MG63 (cell line): Measurements from ENCODE around the gene AMHR2. TPM values are rescaled to one million over a fixed set of nuclear protein-coding genes. Genes with fewer than 3 reads are reported as not detected.
"Not testable (repeated sequence)": the region's sequence is repeated elsewhere in the genome, so short reads cannot be mapped to it uniquely, and the experiment has no call there.

ENCODE experiments used
- DNase-seq: peaks from one replicate; pipeline ENCODE4 v3.0.0-alpha.2; 2020
- H3K27me3 ChIP-seq: fragments of 250-450 bp; sonication (Bioruptor Pico); 2 replicates; pipeline ENCODE4 v1.5.1; 2020; ENCODE audit warnings: mild to moderate bottlenecking, moderate library complexity
- H3K36me3 ChIP-seq: fragments of 250-450 bp; sonication (Bioruptor Pico); 2 replicates; pipeline ENCODE4 v1.5.1; 2020; ENCODE audit warnings: mild to moderate bottlenecking, moderate library complexity
- H3K4me3 ChIP-seq: fragments of 250-450 bp; sonication (Bioruptor Pico); 2 replicates; pipeline ENCODE4 v1.5.1; 2020; ENCODE audit warnings: mild to moderate bottlenecking, moderate library complexity
- H3K9me3 ChIP-seq: fragments of 250-450 bp; sonication (Bioruptor Pico); 2 replicates; pipeline ENCODE4 v1.5.1; 2020; ENCODE audit warnings: mild to moderate bottlenecking, moderate library complexity
- total RNA-seq: library from RNA; depleted of rRNA; stranded (reverse); fragments of >200 nt; shearing (Covaris generic); gene quantifications from 2 replicates; pipeline ENCODE4 v1.2.3, GENCODE V29; 2014; ENCODE audit warnings: low replicate concordance

Gene AMHR2
- total RNA-seq, 1 experiment from 2014 or later = not detected

DNA sequence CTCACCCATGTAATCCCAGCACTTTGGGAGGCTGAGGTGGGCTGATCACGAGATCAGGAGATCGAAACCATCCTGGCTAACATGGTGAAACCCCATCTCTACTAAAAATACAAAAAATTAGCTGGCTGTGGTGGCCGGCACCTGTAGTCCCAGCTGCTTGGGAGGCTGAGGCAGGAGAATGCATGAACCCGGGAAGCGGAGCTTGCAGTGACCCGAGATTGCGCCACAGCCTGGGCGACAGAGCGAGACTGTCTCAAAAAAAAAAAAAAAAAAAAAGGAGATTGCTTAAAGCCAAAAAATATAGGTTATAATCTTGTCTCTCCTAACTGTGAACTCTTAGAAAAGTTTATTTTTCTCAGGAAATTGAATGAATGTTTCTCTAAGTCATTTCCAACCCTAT is 11.7 kb downstream of the AMHR2 start:
- H3K4me3 ChIP-seq, DNase-seq, H3K27me3 ChIP-seq, H3K36me3 ChIP-seq, H3K9me3 ChIP-seq: not testable (repeated sequence)

DNA sequence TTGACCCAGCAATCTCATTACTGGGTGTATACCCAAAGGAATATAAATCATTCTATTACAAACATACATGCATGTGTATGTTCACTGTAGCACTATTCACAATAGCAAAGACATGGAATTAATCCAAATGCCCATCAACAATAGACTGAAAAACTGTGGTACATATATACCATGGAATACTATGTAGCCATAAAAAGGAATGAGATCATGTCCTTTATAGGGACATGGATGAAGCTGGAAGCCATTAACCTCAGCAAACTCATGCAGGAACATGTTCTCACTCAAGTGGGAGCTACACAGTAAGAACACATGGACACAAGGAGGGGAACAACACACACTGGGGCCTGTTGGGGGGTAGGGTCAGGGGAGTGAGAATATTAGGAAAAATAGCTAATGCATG is 15.9 kb downstream of the AMHR2 start:
- H3K27me3 ChIP-seq, DNase-seq, H3K9me3 ChIP-seq, H3K4me3 ChIP-seq: not testable (repeated sequence)
- H3K36me3 ChIP-seq = peaks cover 12% of the 10 kb centered on the region

DNA sequence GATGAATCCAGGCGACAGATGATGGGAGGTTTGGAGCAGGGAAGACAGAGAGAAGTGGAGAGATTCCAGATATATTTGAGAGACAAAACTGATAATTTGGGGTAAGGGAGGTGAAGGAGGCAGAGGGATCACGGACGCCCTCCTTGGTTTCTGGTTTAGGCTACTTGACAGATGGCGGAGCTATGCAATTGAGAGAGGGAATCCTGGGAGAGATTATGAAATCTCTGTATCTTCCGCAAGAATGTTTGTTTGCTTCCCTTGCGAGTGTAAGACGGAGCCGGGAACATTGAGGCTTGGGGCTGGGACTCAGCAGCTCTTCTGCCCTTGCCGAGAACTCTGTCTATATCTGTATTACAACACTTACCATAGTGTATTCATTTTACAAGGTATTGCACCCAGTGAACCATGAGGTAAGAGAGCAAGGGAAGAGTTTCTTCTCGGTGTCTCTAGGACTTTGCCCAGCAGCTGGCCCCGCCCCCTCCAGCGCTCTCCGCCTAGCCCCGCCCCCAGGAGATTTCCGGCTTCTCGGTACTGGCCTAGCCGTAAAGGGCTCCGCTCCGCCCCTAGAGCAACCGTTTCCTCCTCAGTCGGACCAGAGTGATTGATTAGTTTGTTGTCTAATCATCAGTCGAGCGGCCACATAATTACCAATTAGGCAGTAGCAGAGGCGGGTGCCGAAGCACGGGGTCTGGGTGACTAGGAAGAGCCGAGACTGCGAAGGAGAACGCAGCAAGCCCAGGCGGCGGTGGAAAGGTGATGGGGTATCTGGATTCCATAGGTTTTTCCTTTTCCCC is 17.6 kb downstream of the AMHR2 start, which contains the start of gene PRR13:
PRR13 (plus strand) TSS at position 695 of the 794 bp plus-strand sequence. CDS start 981 bp downstream, outside the sequence.
- peak within 1 kb of the TSS; percentile 84 for H3K4me3 ChIP-seq
- H3K36me3 ChIP-seq = peaks cover 26% of the 10 kb centered on the region
- no peaks in the 10 kb centered on the region for H3K9me3 ChIP-seq
- DNase-seq = peak; percentile 99
- no peaks in the 10 kb centered on the region for H3K27me3 ChIP-seq

DNA sequence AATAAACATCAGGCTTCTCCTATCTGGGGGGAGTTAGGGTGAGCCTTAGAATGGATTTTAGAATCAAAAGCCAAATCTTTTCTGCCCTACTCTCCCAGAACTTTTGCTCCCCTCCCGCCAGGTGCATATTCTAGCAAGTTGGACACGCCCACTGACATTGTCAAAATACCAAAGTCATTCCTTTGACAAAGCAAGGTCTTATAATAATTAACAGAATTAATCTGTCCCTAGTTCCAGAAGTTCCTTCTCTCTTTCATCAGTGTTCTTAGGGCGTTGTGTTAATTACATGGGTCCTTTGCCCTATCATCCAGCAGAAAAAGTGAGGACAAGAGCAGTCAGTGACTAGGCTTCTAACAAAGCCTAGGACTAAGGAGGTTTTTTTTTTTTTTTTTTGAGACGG is 20.3 kb downstream of the AMHR2 start:
- Histone ChIP-seq H3K27me3 (no peaks in the 10 kb centered on the region), H3K9me3 (no peaks in the 10 kb centered on the region), H3K4me3 (no peak overlapping the region), H3K36me3 (peaks cover 38% of the 10 kb centered on the region)
- no peak for DNase-seq

DNA sequence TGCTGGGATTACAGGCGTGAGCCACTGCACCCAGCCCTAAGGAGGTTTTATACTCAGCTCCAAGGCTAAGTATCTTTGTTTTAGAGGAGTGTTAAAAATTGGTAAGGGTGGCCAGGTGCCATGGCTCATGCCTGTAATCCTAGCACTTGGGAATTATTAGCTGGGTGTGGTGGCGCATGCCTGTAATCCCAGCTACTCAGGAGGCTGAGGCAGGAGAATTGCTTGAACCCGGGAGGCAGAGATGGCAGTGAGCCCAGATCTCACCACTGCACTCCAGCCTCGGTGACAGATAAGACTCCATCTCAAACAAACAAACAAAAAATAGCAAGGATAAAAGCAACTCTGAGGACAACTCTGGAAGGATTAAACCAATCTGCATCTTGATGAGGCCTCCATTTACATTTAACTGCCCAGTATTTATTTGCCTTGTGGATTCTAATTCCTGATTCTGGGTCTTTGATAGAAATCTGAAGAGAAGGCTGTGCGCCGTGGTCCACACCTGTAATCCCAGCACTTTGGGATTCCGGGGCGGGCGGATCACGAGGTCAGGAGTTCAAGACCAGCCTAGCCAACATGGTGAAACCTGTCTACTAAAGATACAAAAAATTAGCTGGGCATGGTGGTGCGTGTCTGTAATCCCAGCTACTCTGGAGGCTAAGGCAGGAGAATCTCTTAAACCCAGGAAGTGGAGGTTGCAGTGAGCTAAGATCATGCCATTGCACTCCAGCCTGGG is 21.1 kb downstream of the AMHR2 start:
- DNase-seq, H3K9me3 ChIP-seq, H3K4me3 ChIP-seq, H3K27me3 ChIP-seq: not testable (repeated sequence)
- H3K36me3 ChIP-seq = peaks cover 38% of the 10 kb centered on the region

DNA sequence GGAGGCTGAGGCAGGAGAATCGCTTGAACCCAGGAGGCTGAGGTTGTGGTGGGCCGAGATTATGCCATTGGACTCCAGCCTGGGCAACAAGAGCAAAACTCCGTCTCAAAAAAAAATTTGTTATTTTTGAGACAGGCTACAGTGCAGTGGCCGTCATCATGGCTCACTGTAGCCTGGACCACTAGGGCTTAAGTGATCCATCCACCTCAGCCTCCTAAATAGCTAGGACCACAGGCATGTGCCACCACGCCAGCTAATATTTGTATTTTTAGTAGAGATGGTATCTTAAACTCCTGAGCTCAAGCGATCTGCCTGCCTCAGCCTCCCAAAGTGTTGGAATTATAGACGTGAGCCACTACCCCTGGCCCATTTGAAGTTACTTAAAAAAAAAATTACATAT is 27.3 kb downstream of the AMHR2 start:
- Histone ChIP-seq H3K27me3 (no peaks in the 10 kb centered on the region), H3K4me3 (no peak overlapping the region), H3K36me3 (peaks cover 47% of the 10 kb centered on the region), H3K9me3 (no peaks in the 10 kb centered on the region)
- no peak for DNase-seq

DNA sequence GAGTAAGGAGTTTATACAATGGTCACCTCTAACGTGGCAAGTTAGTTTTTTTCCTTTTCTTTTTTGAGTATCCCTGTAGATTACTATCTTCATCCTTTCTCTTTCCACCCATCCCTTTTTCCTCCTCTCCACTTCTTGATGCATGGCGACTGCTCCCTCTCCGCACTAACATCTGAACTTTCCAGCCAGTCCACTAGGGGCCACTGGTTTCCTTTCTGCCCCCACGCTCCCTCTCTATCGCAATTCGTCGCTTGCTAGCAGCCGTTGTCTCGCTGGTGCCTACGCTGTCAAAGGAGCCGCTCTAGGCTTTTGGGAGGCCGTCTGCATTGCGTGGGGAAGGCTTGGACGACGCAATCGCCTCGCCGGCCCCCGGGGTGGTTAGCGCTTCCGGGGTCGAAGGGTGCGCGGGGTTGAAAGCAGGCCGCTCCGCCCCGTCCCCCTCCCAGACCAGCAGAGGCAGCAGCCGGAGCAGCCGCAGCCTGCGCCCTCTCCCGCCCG is 28.1 kb downstream of the AMHR2 start, which contains the start of gene PCBP2:
PCBP2 (plus strand) TSS at position 442 of the 498 bp plus-strand sequence. CDS start 2,699 bp downstream, outside the sequence.
- peak; percentile 99 for DNase-seq
- Histone ChIP-seq H3K27me3 (no peaks in the 10 kb centered on the region), H3K4me3 (peak within 1 kb of the TSS; percentile 98), H3K9me3 (no peaks in the 10 kb centered on the region), H3K36me3 (peaks cover 51% of the 10 kb centered on the region)

DNA sequence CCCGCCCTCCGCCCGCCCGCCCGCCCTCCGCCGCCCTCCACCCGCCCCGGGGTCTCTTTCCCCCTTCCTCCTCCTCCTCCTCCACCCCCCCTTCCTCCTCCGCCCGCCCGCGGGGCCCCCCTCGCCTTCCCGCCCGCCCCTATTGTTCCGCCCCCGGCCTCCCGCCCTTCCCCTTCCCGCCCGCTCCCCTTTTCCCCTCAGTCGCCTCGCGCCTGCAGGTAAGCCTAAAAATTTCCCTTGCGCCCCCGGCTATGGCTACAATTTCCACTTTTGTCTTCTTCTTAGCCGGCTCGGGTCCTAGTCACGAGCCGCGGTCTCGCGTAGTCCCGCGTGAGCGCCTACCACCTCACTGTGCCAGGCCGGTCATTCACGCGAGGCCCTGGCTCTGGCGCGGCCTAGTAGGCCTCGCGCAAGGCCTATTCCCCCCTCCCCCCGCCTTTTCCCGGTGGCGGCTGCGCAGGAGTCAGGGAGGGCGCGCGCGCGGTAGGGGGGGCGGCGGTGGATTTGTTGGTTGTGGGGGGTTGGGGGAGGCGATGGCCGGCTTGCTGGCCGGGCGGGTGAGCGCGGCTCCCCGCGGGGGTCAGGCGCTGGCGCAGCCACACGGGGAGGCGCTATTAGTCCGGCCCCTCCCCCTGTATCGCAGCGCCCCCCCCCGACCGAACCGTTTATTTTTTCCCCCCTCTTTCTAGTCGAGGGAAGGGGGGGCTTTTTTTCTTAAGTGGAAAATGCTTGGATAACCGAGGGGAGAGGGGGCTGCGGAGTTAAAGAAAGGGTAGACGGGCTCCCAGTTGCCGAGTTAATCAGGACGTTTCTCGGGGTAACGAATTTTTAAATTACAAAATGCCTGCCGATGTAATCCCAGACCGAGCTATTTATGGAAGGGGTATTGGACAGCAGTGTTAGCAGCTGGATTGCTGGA is 28.8 kb downstream of the AMHR2 start:
- H3K27me3 ChIP-seq = no peaks in the 10 kb centered on the region
- peak overlapping the region; percentile 98 for H3K4me3 ChIP-seq
- H3K36me3 ChIP-seq = peaks cover 53% of the 10 kb centered on the region
- DNase-seq = peak; percentile 90
- no peaks in the 10 kb centered on the region for H3K9me3 ChIP-seq

DNA sequence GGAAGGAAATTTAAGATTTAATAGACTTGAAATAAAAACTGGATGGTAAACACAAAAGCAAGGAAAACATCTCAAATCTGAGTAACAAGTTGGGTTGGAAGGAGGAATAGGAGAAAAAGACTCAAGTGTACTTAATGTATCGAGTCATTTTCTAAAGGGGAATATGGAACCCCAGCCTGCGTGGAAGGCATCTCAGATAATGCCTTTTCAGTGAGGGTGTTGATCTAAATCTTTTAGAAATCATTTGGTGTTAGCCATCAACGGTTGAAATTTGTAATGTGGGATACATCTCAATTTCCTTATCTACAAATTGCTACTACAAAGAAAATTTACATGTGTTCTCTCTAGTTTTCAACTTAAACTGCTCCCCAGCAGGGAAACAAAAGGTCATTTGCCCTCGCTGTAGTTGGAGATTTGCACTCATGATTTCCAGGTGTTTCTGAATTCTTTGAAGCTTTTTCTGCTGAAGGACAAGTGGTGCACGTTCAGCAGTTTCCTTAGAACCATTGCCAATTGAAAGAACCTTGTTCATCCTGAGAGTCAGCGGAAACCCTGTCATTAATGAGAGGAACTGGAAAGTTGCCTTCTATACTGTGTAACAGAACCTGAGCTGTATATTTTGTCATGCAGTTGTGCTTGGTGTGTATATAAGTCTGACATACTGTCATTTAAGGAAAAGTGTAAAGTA is 30.4 kb downstream of the AMHR2 start:
- peaks cover 66% of the 10 kb centered on the region for H3K36me3 ChIP-seq
- H3K9me3 ChIP-seq = no peaks in the 10 kb centered on the region
- DNase-seq = no peak
- H3K4me3 ChIP-seq = peak overlapping the region; percentile 98
- H3K27me3 ChIP-seq = no peaks in the 10 kb centered on the region

DNA sequence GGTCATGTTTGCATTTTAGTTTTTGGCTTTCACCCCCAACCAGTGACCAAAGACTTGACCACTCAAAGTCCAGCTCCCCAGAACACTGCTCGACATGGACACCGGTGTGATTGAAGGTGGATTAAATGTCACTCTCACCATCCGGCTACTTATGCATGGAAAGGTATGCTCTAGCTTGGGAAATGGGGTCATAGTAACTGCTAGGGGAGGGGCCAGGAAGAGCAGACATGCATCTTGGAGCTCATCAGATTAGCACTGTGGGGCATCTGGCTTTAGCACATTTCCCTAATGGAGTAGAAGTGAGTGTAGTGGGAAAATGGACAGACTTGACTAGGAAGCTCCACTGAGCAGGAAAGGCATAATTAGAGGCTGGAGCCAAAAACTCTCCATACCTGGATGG is 31.1 kb downstream of the AMHR2 start:
- H3K4me3 ChIP-seq = peak overlapping the region; percentile 98
- H3K36me3 ChIP-seq = peaks cover 72% of the 10 kb centered on the region
- no peaks in the 10 kb centered on the region for H3K9me3 ChIP-seq
- no peaks in the 10 kb centered on the region for H3K27me3 ChIP-seq
- no peak for DNase-seq

DNA sequence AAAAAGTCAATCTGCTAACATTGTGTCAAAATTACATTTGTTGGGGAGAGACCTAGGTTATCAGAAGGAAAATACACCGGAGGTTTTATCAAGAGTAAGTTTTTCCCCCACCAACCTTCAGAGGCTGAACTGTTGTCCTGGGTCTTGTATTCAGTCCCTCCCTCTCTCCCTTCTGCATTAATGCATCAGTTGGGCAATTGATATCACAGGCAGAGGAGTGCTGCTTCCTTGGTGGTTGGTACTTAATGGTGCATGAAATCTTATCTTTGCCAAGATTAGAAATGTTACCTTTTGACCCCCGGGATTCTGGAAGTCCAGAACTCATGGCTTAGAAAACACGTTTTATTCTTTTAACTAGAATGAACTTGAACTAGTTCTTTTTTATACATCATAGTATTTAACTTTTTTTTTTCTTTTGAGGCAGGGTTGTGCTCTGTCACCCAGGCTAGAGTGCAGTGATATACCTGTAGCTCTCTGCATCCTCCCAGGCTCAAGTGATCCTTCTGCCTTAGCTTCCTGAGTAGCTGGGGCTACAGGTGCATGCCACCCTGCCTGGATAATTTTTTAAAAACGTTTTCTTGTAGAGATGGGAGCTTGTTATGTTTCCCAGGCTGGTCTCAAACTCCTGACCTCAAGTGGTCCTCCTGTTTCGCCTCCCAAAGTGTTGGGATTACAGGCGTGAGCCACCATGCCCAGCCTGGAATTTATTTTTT is 33.2 kb downstream of the AMHR2 start:
- Histone ChIP-seq H3K9me3 (no peaks in the 10 kb centered on the region), H3K36me3 (peaks cover 93% of the 10 kb centered on the region), H3K4me3 (no peak overlapping the region), H3K27me3 (no peaks in the 10 kb centered on the region)
- DNase-seq = no peak

DNA sequence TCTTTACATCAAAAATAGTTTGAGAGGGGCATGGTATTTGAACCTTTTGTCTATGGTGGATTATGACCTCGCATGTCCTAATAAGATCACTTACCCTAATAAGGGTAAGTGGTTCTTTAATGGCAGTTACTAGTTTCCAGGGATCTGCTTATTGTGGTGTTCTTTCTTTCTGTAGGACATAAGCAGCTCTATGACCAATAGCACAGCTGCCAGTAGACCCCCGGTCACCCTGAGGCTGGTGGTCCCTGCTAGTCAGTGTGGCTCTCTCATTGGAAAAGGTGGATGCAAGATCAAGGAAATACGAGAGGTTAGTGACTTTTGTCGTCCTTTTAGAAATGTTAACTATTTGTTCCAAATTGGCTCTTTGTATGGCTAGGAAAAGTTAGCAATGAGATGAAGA is 35.4 kb downstream of the AMHR2 start:
- H3K27me3 ChIP-seq = no peaks in the 10 kb centered on the region
- peaks cover 100% of the 10 kb centered on the region for H3K36me3 ChIP-seq
- H3K4me3 ChIP-seq = no peak overlapping the region
- H3K9me3 ChIP-seq = no peaks in the 10 kb centered on the region
- no peak for DNase-seq

DNA sequence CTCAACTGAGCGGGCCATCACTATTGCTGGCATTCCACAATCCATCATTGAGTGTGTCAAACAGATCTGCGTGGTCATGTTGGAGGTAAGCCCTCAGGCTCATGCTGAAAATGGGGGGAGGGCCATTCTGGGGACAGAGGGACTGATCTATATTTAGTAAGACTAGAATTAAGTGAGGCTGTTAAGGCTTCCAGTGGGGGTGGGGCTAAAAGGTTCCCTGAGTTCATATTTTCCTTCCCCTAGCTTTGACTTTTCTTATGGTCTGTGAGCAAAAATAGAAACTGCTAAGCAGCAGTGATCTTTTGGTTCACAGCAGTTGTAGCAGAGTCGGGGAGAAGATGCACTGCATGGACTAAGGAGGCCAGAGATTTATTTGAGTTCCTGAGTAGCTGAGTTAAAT is 37.4 kb downstream of the AMHR2 start:
- H3K9me3 ChIP-seq = no peaks in the 10 kb centered on the region
- peaks cover 98% of the 10 kb centered on the region for H3K36me3 ChIP-seq
- no peak overlapping the region for H3K4me3 ChIP-seq
- no peak for DNase-seq
- H3K27me3 ChIP-seq = no peaks in the 10 kb centered on the region

DNA sequence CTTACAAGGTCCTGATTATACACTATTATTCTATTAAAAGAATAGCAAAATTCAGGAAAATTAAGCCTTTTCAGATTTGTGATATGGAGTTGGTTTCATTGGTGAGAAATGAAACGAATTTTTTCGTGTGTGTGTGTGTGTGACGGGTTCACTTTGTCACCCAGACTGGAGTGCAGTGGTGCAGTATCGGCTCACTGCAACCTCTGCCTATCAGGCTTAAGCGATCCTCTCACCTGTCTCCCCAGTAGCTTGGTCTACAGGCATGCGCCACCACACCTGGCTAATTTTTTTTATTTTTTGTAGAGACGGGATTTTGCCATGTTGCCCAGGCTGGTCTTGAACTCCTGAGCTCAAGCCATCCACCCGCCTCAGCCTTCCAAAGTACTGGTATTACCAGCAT is 37.9 kb downstream of the AMHR2 start:
- peaks cover 98% of the 10 kb centered on the region for H3K36me3 ChIP-seq

DNA sequence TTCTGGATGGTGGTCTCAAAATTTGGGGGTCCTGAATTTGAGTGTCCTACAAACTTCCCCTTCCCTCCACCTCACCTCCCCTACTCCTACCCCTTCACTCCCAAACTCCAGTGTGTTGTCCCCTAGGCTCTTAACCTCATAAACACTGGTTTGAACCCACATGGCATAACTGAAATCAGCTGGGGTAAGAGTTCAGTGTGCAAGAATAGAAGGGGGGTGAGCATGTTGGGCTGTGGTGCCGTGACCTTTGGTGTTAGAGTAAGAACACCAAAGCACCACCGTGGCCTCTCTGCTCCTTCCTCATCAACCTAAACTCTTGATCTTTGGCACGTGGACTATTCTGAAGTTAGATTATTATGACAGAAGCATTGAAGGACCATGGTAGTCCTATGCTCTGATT is 39.3 kb downstream of the AMHR2 start:
- H3K36me3 ChIP-seq = peaks cover 97% of the 10 kb centered on the region
- no peak for DNase-seq
- no peak overlapping the region for H3K4me3 ChIP-seq
- no peaks in the 10 kb centered on the region for H3K27me3 ChIP-seq
- no peaks in the 10 kb centered on the region for H3K9me3 ChIP-seq

More for the DNA sequence above, 37.9 kb downstream of the AMHR2 start:
- Histone ChIP-seq H3K9me3 (no peaks in the 10 kb centered on the region), H3K27me3 (no peaks in the 10 kb centered on the region), H3K4me3 (no peak overlapping the region)
- no peak for DNase-seq
